ENCODE data around the gene PCDHGA1. TPM values are rescaled to one million over a fixed set of nuclear protein-coding genes. Genes with fewer than 3 reads are reported as not detected.

PCDHGA1 gene
- polyA plus RNA-seq, 1 donor (not counting 4 experiments of a cell fraction or from before 2014, with no cell fraction given) = 0.09 TPM

DNA sequence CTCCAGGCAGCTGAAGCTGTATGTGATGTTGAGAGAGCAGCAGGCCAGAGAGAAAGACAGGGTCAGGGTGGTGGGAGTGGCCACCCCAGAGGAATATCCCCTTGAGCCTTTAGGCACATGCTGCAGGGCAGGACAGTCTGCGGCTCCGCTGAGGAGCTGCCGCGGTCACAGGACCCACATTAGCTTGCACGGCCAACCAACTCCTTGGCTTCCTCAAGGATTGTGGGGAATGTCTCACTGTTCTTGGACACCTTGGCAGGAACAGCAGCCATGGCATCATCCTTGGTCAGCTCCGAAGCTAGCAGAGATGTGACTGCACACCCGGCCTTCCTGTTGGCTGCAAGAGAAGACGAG lies 186.3 kb downstream of the PCDHGA1 start:
- Histone ChIP-seq H3K36me3 (ENCODE audit: control insufficient read depth in 2 of 2, extremely low read depth in 1 of 2, insufficient read depth in 2 of 2, low read length in 2 of 2) (peaks cover 12 to 44% of the 10 kb centered on the region in 2 experiments), H3K4me3 (ENCODE audit: control insufficient read depth in 2 of 3, extremely low read depth in 1 of 3, insufficient read depth in 2 of 3, low read depth in 1 of 3, low read length in 3 of 3) (no peak overlapping the region), H4K20me1 (ENCODE audit: control insufficient read depth, extremely low read depth, insufficient read depth, low read length) (no peaks in the 10 kb centered on the region), H3K27ac (ENCODE audit: control insufficient read depth, insufficient read depth, low read length) (no peak overlapping the region), H3K4me1 (ENCODE audit: control insufficient read depth, extremely low read depth, insufficient read depth, low read length) (peaks cover 57% of the 10 kb centered on the region), H3K79me2 (ENCODE audit: control insufficient read depth, insufficient read depth, low read length) (no peaks in the 10 kb centered on the region), H3K27me3 (ENCODE audit: control insufficient read depth, extremely low read depth, insufficient read depth, low read length) (no peaks in the 10 kb centered on the region), H2AFZ (ENCODE audit: control insufficient read depth, low read length) (no peak overlapping the region), H3K9me3 (ENCODE audit: control insufficient read depth, low read depth, low read length) (no peaks in the 10 kb centered on the region), H3K4me2 (ENCODE audit: control insufficient read depth, extremely low read depth, insufficient read depth, low read depth, low read length) (no peak overlapping the region), H3K9me1 (ENCODE audit: control insufficient read depth, extremely low read depth, insufficient read depth, low read length) (no peaks in the 10 kb centered on the region), H3K9ac (ENCODE audit: control insufficient read depth, extremely low read depth, insufficient read depth, low read length) (no peak overlapping the region)
- dilution Hi-C loops (cut with MboI; ENCODE audit: extremely low pct_ligation_motif_present, low sequenced_read_pairs) = no loop called here
- no peak for DNase-seq (ENCODE audit: low read depth, low spot score)
- TF ChIP-seq, protein P1, sequence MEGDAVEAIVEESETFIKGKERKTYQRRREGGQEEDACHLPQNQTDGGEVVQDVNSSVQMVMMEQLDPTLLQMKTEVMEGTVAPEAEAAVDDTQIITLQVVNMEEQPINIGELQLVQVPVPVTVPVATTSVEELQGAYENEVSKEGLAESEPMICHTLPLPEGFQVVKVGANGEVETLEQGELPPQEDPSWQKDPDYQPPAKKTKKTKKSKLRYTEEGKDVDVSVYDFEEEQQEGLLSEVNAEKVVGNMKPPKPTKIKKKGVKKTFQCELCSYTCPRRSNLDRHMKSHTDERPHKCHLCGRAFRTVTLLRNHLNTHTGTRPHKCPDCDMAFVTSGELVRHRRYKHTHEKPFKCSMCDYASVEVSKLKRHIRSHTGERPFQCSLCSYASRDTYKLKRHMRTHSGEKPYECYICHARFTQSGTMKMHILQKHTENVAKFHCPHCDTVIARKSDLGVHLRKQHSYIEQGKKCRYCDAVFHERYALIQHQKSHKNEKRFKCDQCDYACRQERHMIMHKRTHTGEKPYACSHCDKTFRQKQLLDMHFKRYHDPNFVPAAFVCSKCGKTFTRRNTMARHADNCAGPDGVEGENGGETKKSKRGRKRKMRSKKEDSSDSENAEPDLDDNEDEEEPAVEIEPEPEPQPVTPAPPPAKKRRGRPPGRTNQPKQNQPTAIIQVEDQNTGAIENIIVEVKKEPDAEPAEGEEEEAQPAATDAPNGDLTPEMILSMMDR (optimal IDR thresholded peaks at IDR 0.05 in 1 of 3, IDR thresholded peaks at IDR 0.05 in 1 of 3, conservative IDR thresholded peaks at IDR 0.05 in 1 of 3; ENCODE audit: extremely low read depth in 1 of 3, insufficient read depth in 2 of 3, low read length in 3 of 3) = no peak
- TF ChIP-seq EZH2 (IDR thresholded peaks at IDR 0.05; ENCODE audit: low read length) = no peak
- no peak for FAIRE-seq

DNA sequence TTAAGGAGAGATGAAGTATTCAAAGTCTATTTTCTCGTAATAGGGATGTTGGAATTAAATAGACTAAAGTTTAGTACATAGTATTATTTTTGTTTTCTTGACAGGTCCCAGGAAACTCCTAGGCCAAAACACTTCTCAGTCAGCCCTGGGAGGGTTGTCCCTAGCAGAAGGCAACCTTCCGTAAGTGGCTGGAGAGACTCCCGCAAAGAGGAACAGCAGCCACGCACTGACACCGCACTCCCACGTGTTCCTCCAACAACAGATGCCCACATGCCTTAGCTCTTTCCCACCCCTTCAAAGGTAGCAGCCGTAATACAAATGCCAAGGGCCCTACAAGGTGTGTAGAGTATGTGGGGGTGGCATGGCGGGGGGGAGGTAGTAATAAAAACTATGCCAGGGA lies 187.0 kb downstream of the PCDHGA1 start:
- dilution Hi-C loops (cut with MboI; ENCODE audit: extremely low pct_ligation_motif_present, low sequenced_read_pairs) = no loop called here
- H3K4me1 ChIP-seq (ENCODE audit: control insufficient read depth, extremely low read depth, insufficient read depth, low read length) = peaks cover 64% of the 10 kb centered on the region

More for the DNA sequence above, 187.0 kb downstream of the PCDHGA1 start:
- Histone ChIP-seq H3K4me2 (ENCODE audit: control insufficient read depth, extremely low read depth, insufficient read depth, low read depth, low read length) (no peak overlapping the region), H3K4me3 (ENCODE audit: control insufficient read depth in 2 of 3, extremely low read depth in 1 of 3, insufficient read depth in 2 of 3, low read depth in 1 of 3, low read length in 3 of 3) (no peak overlapping the region), H3K27me3 (ENCODE audit: control insufficient read depth, extremely low read depth, insufficient read depth, low read length) (no peaks in the 10 kb centered on the region), H3K9me1 (ENCODE audit: control insufficient read depth, extremely low read depth, insufficient read depth, low read length) (no peaks in the 10 kb centered on the region), H3K36me3 (ENCODE audit: control insufficient read depth in 2 of 2, extremely low read depth in 1 of 2, insufficient read depth in 2 of 2, low read length in 2 of 2) (peaks cover 12 to 44% of the 10 kb centered on the region in 2 experiments), H2AFZ (ENCODE audit: control insufficient read depth, low read length) (no peak overlapping the region), H3K27ac (ENCODE audit: control insufficient read depth, insufficient read depth, low read length) (no peak overlapping the region), H3K9ac (ENCODE audit: control insufficient read depth, extremely low read depth, insufficient read depth, low read length) (no peak overlapping the region), H3K9me3 (ENCODE audit: control insufficient read depth, low read depth, low read length) (no peaks in the 10 kb centered on the region), H4K20me1 (ENCODE audit: control insufficient read depth, extremely low read depth, insufficient read depth, low read length) (no peaks in the 10 kb centered on the region), H3K79me2 (ENCODE audit: control insufficient read depth, insufficient read depth, low read length) (no peaks in the 10 kb centered on the region)
- no peak for DNase-seq (ENCODE audit: low read depth, low spot score)
- FAIRE-seq = no peak
- TF ChIP-seq, protein P1 (optimal IDR thresholded peaks at IDR 0.05 in 1 of 3, IDR thresholded peaks at IDR 0.05 in 1 of 3, conservative IDR thresholded peaks at IDR 0.05 in 1 of 3; ENCODE audit: extremely low read depth in 1 of 3, insufficient read depth in 2 of 3, low read length in 3 of 3) = no peak
- TF ChIP-seq EZH2 (IDR thresholded peaks at IDR 0.05; ENCODE audit: low read length) = no peak

Data from keratinocyte (primary cell).